ENCODE measurements around the gene MTRR.

- TF ChIP-seq CTCF (conservative IDR thresholded peaks at IDR 0.05; ENCODE audit: low read depth, low read length) (no peak), EZH2 (IDR thresholded peaks at IDR 0.05; ENCODE audit: borderline replicate concordance, low read depth, low read length, poor library complexity, severe bottlenecking) (no peak)
Observed at GRCh38 chr5:7872517-7873130, 3.7 kb downstream of the MTRR start.
